K562 (cell line): ENCODE data around the gene SLC18B1. TPM values are rescaled to one million over a fixed set of nuclear protein-coding genes. Genes with fewer than 3 reads are reported as not detected.
A peak's percentile ranks its signal among the peaks of the same experiment; 100 is the strongest.

Experiments
- AFF1 ChIP-seq, 2 experiments: fragments of 450-650 bp; IDR thresholded peaks; 2 replicates each; pipeline ENCODE4 v1.6.1; 2018; ENCODE audit warnings: mild to moderate bottlenecking in 2 of 2, low read depth in 1 of 2; ENCODE audit not compliant: partially characterized antibody in 2 of 2
- CEBPG ChIP-seq, 3 experiments: fragments of 200-800 bp in 1 of 3; sonication (Bioruptor generic) in 1 of 3; sonication (generic) in 1 of 3; formaldehyde crosslinking in 1 of 3; IDR thresholded peaks in 2 of 3; conservative IDR thresholded peaks in 1 of 3; 2 replicates each; pipeline versions ENCODE4 v1.6.1 to v1.8.0; 2016 to 2022; ENCODE audit warnings: missing compliant biosample characterization in 2 of 3, missing genetic modification characterization in 2 of 3, mild to moderate bottlenecking in 1 of 3, missing genetic modification reagents in 1 of 3
- CHD1 ChIP-seq: fragments of 200-600 bp; sonication (generic); IDR thresholded peaks from one replicate; pipeline ENCODE4 v1.6.1; 2012; ENCODE audit warnings: mild to moderate bottlenecking, moderate library complexity, low read length, inconsistent platforms
- EWSR1 ChIP-seq: fragments of 450-650 bp; IDR thresholded peaks from 2 replicates; pipeline ENCODE4 v1.6.1; 2018; ENCODE audit warnings: borderline replicate concordance, mild to moderate bottlenecking, low read depth, moderate library complexity; ENCODE audit not compliant: partially characterized antibody
- HDGF ChIP-seq: fragments of 450-650 bp; IDR thresholded peaks from 2 replicates; pipeline ENCODE4 v1.6.1; 2016
- KLF1 ChIP-seq: fragments of 450-650 bp; IDR thresholded peaks from 2 replicates; pipeline ENCODE4 v1.6.1; 2016; ENCODE audit warnings: missing genetic modification characterization, missing compliant biosample characterization
- NCOA2 ChIP-seq, 2 experiments: fragments of 450-650 bp; IDR thresholded peaks; 2 replicates each; pipeline ENCODE4 v1.6.1; 2018; ENCODE audit warnings: mild to moderate bottlenecking in 2 of 2, moderate library complexity in 1 of 2; ENCODE audit not compliant: partially characterized antibody in 2 of 2
- PURB ChIP-seq: sonication (generic); formaldehyde crosslinking; IDR thresholded peaks from 2 replicates; pipeline ENCODE4 v1.9.0; 2021; ENCODE audit warnings: low read depth, mild to moderate bottlenecking, missing genetic modification reagents
- RFX7 ChIP-seq: fragments of 250-450 bp; sonication (Bioruptor Pico); IDR thresholded peaks from 2 replicates; pipeline ENCODE4 v1.5.1; 2021; ENCODE audit warnings: mild to moderate bottlenecking
- RUNX1 ChIP-seq: sonication (generic); IDR thresholded peaks from 2 replicates; pipeline ENCODE4 v1.6.1; 2016; ENCODE audit warnings: antibody characterized with exemption, low read depth
- SAP30 ChIP-seq: fragments of 200-600 bp; sonication (generic); IDR thresholded peaks from 2 replicates; pipeline ENCODE4 v1.6.1; 2012; ENCODE audit warnings: borderline replicate concordance, low read depth, mild to moderate bottlenecking, moderate library complexity, low read length, control low read depth, inconsistent platforms; ENCODE audit not compliant: insufficient read depth, poor library complexity, severe bottlenecking
- SMAD3 ChIP-seq: fragments of 450-650 bp; formaldehyde crosslinking; conservative IDR thresholded peaks from 2 replicates; pipeline ENCODE4 v1.4.0; 2020; ENCODE audit warnings: mild to moderate bottlenecking
- SNRNP70 ChIP-seq: fragments of 200-400 bp; formaldehyde crosslinking; optimal IDR thresholded peaks from 2 replicates; pipeline ENCODE3; 2017; ENCODE audit warnings: low read depth, low read length
- STAT5A ChIP-seq: IDR thresholded peaks from 2 replicates; pipeline ENCODE4 v1.6.1; 2012; ENCODE audit warnings: low read length, inconsistent platforms, borderline replicate concordance
- TBL1XR1 ChIP-seq, 2 experiments: IDR thresholded peaks; 2 replicates each; pipeline ENCODE4 v1.6.1; 2012; ENCODE audit warnings: improper control_type of control experiment in 2 of 2, low read length in 2 of 2, mild to moderate bottlenecking in 1 of 2
- TGIF2 ChIP-seq: sonication (generic); formaldehyde crosslinking; IDR thresholded peaks from 2 replicates; pipeline ENCODE4 v1.8.1; 2022; ENCODE audit warnings: mild to moderate bottlenecking, missing genetic modification reagents, moderate library complexity
- ZNF24 ChIP-seq: fragments of 450-650 bp; IDR thresholded peaks from 2 replicates; pipeline ENCODE4 v1.6.1; 2016
- ZNF311 ChIP-seq: fragments of 250-450 bp; sonication (Bioruptor Pico); IDR thresholded peaks from 2 replicates; pipeline ENCODE4 v1.4.0; 2020; ENCODE audit warnings: mild to moderate bottlenecking, moderate library complexity
- ZNF707 ChIP-seq: fragments of 250-450 bp; sonication (Bioruptor Pico); conservative IDR thresholded peaks from 2 replicates; pipeline ENCODE4 v1.8.0; 2022; ENCODE audit warnings: inconsistent platforms, mild to moderate bottlenecking, moderate library complexity
- polyA plus RNA-seq, 8 experiments: library from polyadenylated mRNA; depleted of rRNA in 4 of 8; stranded (reverse) in 5 of 8; unstranded in 3 of 8; fragments of >200 nt; fragmentation: Nextera tagmentation in 2 of 8; fragmentation: Illumina TruSeq in 1 of 8; extraction: Ambion mirVana in 2 of 8; extraction: Trizol in 1 of 8; gene quantifications; 2 replicates each; pipeline versions ENCODE4 v1.2.1 to v1.2.3, GENCODE V29; 2011 to 2014; ENCODE audit warnings: inconsistent platforms in 1 of 8, missing spikeins in 1 of 8
- total RNA-seq, 7 experiments: library from RNA; depleted of rRNA in 6 of 7; stranded (reverse); fragments of >200 nt in 6 of 7; fragmentation: Illumina TruSeq in 2 of 7; extraction: Trizol in 2 of 7; gene quantifications; 2 replicates each; pipeline versions ENCODE4 v1.2.1 to v1.2.3, GENCODE V29; 2011 to 2021; ENCODE audit warnings: low replicate concordance in 1 of 7
- TF ChIP-seq, protein P1 (sequence below): fragments of 450-650 bp; IDR thresholded peaks from one replicate; pipeline ENCODE4 v1.6.1; 2018; ENCODE audit warnings: mild to moderate bottlenecking, moderate library complexity; ENCODE audit not compliant: partially characterized antibody
- TF ChIP-seq, protein P2 (sequence below): fragments of 250-450 bp; sonication (Bioruptor Pico); IDR thresholded peaks from 2 replicates; pipeline ENCODE4 v1.4.0; 2020; ENCODE audit warnings: mild to moderate bottlenecking

The SLC18B1 gene
- total and polyA plus RNA-seq, 9 of the 15 experiments (the other 6 are each of a cell fraction or from before 2014, with no cell fraction given), result 10.4 to 49.1 (median 32.0) TPM

DNA sequence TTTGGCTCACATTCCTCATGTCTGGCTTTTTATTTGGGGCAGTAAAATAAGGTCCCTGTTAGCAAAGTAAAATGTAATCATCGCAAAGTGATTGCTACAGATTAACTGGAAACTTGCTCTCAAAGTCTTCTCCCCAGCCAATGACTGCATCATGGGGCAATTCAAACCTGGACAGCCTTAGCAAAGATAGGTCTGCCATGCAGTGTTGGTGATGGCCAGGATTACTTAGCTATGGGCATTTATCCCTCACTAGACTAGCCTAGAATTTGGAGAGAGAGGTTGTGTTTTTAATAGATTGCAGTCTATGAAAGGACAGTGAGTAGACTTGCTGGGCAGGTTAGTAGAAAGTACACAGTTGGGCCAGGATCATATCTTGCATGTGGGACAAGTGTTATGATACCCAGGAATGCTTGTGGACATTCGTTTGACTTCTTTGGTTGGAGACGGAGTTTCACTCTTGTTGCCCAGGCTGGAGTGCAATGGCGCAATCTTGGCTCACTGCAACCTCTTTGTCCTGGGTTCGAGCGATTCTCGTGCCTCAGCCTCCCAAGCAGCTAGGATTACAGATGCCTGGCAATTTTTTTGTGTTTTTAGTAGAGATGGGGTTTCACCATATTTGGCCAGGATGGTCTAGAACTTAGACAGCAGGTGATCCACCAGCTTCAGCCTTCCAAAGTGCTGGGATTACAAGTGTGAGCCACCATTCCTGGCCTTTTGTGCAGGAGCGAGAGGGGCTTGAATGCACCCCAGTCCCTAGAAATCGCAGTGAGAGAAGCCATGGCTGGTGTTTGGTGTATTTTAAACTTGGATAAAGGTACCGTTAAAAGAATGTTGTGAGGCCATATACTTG lies 19.3 kb upstream of the SLC18B1 start (continued):
- TF ChIP-seq EWSR1 (no peak), CEBPG (CRISPR knock-in tag; IDR thresholded peaks at IDR 0.05) (peak; percentile 13; the same call in 1 of the 2 replicates), CEBPG (tag; conservative IDR thresholded peaks at IDR 0.05 in 1 of 2, IDR thresholded peaks at IDR 0.05 in 1 of 2) (no peak), RUNX1 (no peak), ZNF311 (CRISPR knock-in tag) (no peak), KLF1 (no peak), SNRNP70 (peak; percentile 33), SMAD3 (CRISPR knock-in tag) (no peak), ZNF707 (CRISPR knock-in tag) (no peak), TGIF2 (CRISPR knock-in tag) (no peak), RFX7 (0 out of 2 replicates have a peak, but pooled peaks have one; percentile 8), SAP30 (no peak), NCOA2 (IDR thresholded peaks at IDR 0.05; ENCODE audit: partially characterized antibody in 2 of 2) (no peak), TBL1XR1 (IDR thresholded peaks at IDR 0.05; ENCODE audit: low read length in 2 of 2) (no peak), CHD1 (no peak), AFF1 (IDR thresholded peaks at IDR 0.05; ENCODE audit: low read depth in 1 of 2, partially characterized antibody in 2 of 2) (no peak), HDGF (no peak), PURB (no peak), STAT5A (peak; percentile 5; the same call in 1 of the 2 replicates), ZNF24 (no peak)
- TF ChIP-seq, protein P1, sequence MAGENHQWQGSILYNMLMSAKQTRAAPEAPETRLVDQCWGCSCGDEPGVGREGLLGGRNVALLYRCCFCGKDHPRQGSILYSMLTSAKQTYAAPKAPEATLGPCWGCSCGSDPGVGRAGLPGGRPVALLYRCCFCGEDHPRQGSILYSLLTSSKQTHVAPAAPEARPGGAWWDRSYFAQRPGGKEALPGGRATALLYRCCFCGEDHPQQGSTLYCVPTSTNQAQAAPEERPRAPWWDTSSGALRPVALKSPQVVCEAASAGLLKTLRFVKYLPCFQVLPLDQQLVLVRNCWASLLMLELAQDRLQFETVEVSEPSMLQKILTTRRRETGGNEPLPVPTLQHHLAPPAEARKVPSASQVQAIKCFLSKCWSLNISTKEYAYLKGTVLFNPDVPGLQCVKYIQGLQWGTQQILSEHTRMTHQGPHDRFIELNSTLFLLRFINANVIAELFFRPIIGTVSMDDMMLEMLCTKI, result no peak
- TF ChIP-seq, protein P2, sequence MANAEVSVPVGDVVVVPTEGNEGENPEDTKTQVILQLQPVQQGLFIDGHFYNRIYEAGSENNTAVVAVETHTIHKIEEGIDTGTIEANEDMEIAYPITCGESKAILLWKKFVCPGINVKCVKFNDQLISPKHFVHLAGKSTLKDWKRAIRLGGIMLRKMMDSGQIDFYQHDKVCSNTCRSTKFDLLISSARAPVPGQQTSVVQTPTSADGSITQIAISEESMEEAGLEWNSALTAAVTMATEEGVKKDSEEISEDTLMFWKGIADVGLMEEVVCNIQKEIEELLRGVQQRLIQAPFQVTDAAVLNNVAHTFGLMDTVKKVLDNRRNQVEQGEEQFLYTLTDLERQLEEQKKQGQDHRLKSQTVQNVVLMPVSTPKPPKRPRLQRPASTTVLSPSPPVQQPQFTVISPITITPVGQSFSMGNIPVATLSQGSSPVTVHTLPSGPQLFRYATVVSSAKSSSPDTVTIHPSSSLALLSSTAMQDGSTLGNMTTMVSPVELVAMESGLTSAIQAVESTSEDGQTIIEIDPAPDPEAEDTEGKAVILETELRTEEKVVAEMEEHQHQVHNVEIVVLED (CRISPR knock-in tag), result no peak
